ENCODE results near the gene ERAL1.
"Not testable (repeated sequence)": the region's sequence is repeated elsewhere in the genome, so short reads cannot be mapped to it uniquely, and the experiment has no call there.

Gene ERAL1

GRCh38 chr17:28900986-28901726, 46.3 kb downstream of the ERAL1 start:
- TF ChIP-seq, protein P1, sequence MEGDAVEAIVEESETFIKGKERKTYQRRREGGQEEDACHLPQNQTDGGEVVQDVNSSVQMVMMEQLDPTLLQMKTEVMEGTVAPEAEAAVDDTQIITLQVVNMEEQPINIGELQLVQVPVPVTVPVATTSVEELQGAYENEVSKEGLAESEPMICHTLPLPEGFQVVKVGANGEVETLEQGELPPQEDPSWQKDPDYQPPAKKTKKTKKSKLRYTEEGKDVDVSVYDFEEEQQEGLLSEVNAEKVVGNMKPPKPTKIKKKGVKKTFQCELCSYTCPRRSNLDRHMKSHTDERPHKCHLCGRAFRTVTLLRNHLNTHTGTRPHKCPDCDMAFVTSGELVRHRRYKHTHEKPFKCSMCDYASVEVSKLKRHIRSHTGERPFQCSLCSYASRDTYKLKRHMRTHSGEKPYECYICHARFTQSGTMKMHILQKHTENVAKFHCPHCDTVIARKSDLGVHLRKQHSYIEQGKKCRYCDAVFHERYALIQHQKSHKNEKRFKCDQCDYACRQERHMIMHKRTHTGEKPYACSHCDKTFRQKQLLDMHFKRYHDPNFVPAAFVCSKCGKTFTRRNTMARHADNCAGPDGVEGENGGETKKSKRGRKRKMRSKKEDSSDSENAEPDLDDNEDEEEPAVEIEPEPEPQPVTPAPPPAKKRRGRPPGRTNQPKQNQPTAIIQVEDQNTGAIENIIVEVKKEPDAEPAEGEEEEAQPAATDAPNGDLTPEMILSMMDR (IDR thresholded peaks at IDR 0.05; ENCODE audit: low read depth, low read length, missing control alignments): no peak
- in situ Hi-C loops (cut with HindIII; ENCODE audit: low pct_ligation_motif_present, low sequenced_read_pairs): no loop called here
- Histone ChIP-seq H3K27ac (no peak overlapping the region), H3K36me3 (replicated peaks) (peaks cover 3% of the 10 kb centered on the region), H3K27me3 (replicated peaks) (no peaks in the 10 kb centered on the region), H3K4me3 (ENCODE audit: low read depth, low read length) (no peak overlapping the region)
- DNase-seq: no peak

DNA sequence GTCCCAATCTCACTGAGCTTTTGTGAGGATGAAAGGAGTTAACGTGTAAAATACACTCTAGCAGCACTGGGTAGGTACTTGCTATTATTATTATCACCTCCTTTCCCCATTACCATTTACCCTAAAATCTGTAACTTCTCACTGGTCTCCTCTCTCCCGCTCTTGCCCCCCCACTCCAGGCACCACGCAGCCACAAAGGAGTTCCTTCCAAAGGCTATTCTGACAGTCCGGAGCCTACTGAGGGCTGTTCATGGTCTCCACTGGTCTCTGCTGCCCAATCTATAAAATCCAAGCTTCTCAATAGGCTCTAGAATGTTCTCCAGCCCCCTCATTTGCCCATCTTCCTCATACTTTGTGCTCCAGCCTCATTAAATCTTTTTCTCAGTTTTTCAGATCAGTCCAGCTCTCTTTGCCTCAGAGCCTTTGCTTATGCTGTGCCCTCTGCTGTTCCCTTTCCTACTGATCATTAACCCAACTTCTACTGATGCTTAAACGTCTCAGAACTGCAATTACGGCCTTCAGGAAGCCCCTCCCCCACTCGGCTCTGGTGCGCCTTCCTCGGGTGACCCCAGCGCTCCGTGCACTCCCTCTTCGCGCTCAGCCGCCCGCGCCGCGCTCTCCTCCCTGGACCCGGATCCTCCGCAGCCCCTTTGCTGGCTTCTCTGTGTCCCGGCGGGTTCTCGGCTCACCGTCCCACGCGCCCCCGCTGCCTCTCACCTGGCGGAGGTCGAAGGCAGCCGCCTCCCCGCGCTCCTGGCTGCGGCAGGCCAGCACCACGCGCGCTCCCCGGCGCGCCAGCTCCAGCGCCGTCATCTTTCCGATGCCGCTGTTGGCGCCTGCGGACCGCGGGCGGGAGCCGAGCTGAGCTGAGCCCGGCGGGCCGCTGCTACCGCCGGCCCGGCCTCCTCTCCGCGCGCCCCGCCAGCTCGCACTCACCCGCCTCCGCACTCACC, 47.3 kb downstream of the ERAL1 start:
- H3K4me3 ChIP-seq (ENCODE audit: low read depth, low read length): peak overlapping the region; percentile 57
- TF ChIP-seq, protein P1 (IDR thresholded peaks at IDR 0.05; ENCODE audit: low read depth, low read length, missing control alignments): no peak
- peaks cover 11% of the 10 kb centered on the region for H3K36me3 ChIP-seq (replicated peaks)
- H3K27ac ChIP-seq: no peak overlapping the region
- no peak for DNase-seq
- H3K27me3 ChIP-seq (replicated peaks): no peaks in the 10 kb centered on the region
- in situ Hi-C loops (cut with HindIII; ENCODE audit: low pct_ligation_motif_present, low sequenced_read_pairs): no loop called here

DNA sequence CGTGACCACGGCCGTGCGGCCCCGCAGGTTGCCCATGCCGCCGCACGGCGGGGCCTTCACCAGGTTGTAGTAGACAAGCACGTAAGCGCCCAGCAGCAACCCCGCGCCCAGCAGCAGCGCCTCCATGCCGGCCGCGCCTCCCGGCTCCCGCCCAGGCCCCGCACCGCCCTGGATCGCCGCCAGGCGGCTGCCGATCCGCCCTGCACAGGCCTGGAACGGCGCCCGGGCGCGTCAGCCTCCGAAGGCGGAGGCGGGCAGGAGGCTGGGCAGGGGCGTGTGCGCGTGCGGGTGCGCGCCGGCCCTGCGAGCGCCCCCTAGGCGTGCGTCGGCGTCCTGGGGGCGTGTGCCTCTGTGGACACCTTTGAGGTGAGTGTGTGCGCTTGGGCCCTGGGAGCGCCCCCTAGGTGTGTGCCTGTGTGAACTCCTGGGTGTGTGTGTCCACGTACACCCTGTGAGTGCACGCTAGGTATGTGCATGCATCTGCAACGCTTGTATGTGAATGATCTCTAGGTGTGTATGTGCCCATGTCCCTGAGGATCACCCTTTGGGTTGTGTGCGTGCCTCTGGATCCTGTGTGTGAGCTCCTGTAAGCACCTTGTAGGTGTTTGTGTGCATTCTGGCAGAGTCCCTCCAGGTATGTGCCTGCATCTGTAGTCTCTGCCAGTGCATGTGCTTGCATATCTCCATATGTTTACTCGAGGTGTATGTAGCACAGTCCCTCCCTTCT, 48.2 kb downstream of the ERAL1 start, which contains the start of gene DHRS13:
TSS of gene DHRS13 (minus strand) at position 261 of the 727 bp plus-strand sequence. CDS start at position 126, 135 bp downstream.
- TF ChIP-seq, protein P1 (IDR thresholded peaks at IDR 0.05; ENCODE audit: low read depth, low read length, missing control alignments): peak; percentile 70
- peak within 1 kb of the TSS; percentile 57 for H3K4me3 ChIP-seq (ENCODE audit: low read depth, low read length)
- H3K36me3 ChIP-seq (replicated peaks): peaks cover 19% of the 10 kb centered on the region
- DNase-seq: peak; percentile 68
- in situ Hi-C loops (cut with HindIII; ENCODE audit: low pct_ligation_motif_present, low sequenced_read_pairs): no loop called here
- H3K27me3 ChIP-seq (replicated peaks): no peaks in the 10 kb centered on the region
- H3K27ac ChIP-seq: no peak within 1 kb of the TSS

GRCh38 chr17:28903546-28903841, 48.7 kb downstream of the ERAL1 start:
- in situ Hi-C loops (cut with HindIII; ENCODE audit: low pct_ligation_motif_present, low sequenced_read_pairs); H3K4me3 ChIP-seq (ENCODE audit: low read depth, low read length); H3K27me3 ChIP-seq (replicated peaks); H3K27ac ChIP-seq; DNase-seq: not testable (repeated sequence)
- H3K36me3 ChIP-seq (replicated peaks): peaks cover 24% of the 10 kb centered on the region

DNA sequence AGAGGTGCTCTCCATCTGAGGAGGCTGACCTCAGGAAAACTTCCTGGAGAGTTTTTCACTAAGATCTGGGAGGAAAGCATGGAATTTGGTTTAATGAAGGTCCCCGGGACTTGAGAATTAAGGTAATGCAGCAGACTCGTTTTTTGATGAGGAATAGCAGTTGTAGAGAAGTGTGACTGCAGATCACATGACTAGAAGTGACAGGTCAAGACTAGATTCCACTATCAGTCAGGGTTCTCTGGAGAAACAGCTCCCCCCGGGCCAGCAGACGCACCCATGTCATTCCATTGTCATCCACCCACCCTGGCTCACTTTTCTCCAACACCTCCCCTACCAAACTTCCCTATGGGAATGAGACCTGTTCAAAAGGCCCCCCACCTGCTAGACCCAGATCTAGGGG, 50.0 kb downstream of the ERAL1 start:
- TF ChIP-seq, protein P1 (IDR thresholded peaks at IDR 0.05; ENCODE audit: low read depth, low read length, missing control alignments): no peak
- H3K36me3 ChIP-seq (replicated peaks): peaks cover 37% of the 10 kb centered on the region
- H3K27me3 ChIP-seq (replicated peaks): no peaks in the 10 kb centered on the region
- in situ Hi-C loops (cut with HindIII; ENCODE audit: low pct_ligation_motif_present, low sequenced_read_pairs): no loop called here
- H3K4me3 ChIP-seq (ENCODE audit: low read depth, low read length): no peak overlapping the region
- DNase-seq: no peak
- H3K27ac ChIP-seq: no peak overlapping the region

GRCh38 chr17:28906276-28906675, 51.5 kb downstream of the ERAL1 start:
- Histone ChIP-seq H3K4me3 (ENCODE audit: low read depth, low read length) (no peak overlapping the region), H3K36me3 (replicated peaks) (peaks cover 52% of the 10 kb centered on the region), H3K27me3 (replicated peaks) (no peaks in the 10 kb centered on the region), H3K27ac (no peak overlapping the region)
- TF ChIP-seq, protein P1 (IDR thresholded peaks at IDR 0.05; ENCODE audit: low read depth, low read length, missing control alignments): no peak
- in situ Hi-C loops (cut with HindIII; ENCODE audit: low pct_ligation_motif_present, low sequenced_read_pairs): no loop called here
- DNase-seq: no peak
